ENCODE measurements around the gene MAPKAPK2.
"Not testable (repeated sequence)": the region's sequence is repeated elsewhere in the genome, so short reads cannot be mapped to it uniquely, and the experiment has no call there.

Gene MAPKAPK2

DNA sequence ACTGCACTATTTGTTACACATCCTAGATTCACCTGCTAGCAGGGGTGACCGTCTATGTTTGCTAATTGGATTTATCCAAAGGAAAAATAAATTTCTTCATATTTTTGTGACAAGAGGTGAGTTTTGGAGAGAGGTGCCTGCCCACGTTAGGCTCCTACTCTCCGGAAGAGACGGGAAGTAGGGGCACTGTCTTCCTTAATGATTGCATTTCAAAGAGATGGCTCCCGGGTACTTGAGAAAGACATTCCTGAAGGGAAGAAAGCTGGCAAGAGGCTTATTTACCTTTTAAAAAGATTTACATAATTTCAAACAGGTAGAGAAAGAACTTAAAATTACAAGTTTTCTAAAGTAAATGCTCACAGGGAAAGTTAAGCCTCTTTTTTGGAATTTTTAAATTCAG is 67.2 kb downstream of the MAPKAPK2 start:
- no peak for DNase-seq

- no peak for DNase-seq
These were observed 67.8 kb downstream of the MAPKAPK2 start for GRCh38 chr1:206752481-206752880.

DNA sequence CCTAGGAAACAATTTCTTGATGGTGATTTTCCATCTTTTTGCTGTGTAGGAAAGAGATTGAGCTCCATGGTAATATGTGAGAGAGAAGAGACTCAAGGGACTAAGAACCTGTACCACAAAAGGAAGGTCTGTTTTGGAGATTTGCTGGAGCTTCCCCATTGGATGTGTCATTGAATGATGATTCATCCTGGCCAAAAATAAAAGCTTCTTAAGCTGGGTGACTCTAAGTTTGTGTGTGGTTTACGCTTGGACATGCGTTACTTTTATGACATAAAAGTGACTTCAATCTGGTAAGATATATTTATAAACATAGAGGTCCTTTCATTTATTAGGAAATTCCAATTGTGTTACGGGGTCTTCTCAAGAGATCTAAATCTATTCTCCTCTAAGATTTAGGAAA is 68.4 kb downstream of the MAPKAPK2 start:
- DNase-seq, result no peak

DNA sequence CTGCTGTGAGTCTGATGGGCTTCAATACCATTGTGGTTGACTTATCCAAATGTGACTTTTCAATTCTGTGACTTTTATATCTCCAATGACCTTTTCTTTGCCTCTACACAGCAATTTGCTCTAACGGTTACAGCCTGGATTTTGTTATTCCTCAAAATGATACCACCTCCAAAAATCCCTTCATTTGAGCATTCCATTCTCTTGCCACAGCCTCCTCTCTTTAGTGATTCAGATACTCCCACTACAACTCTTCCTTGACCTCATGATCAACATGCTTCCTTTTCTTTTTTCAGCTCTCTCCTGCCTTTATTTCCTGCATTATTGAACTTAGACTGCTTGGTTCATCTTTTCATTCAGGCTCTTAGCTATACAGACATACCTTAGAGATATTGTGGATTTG is 69.3 kb downstream of the MAPKAPK2 start:
- DNase-seq, result no peak

GRCh38 chr1:206757524-206758266 is 73.0 kb downstream of the MAPKAPK2 start:
- no peak for DNase-seq

- no peak for DNase-seq
These were observed 75.9 kb downstream of the MAPKAPK2 start for GRCh38 chr1:206760590-206760989.

- no peak for DNase-seq
These were observed 76.6 kb downstream of the MAPKAPK2 start for GRCh38 chr1:206761159-206761768.

GRCh38 chr1:206762741-206763364 is 78.1 kb downstream of the MAPKAPK2 start:
- DNase-seq, result not testable (repeated sequence)

- not testable (repeated sequence) for DNase-seq
These were observed 81.1 kb downstream of the MAPKAPK2 start for GRCh38 chr1:206765771-206766170.

- no peak for DNase-seq
These were observed 81.6 kb downstream of the MAPKAPK2 start for GRCh38 chr1:206766251-206766856.

GRCh38 chr1:206768472-206769303 is 84.0 kb downstream of the MAPKAPK2 start:
- DNase-seq, result no peak

DNA sequence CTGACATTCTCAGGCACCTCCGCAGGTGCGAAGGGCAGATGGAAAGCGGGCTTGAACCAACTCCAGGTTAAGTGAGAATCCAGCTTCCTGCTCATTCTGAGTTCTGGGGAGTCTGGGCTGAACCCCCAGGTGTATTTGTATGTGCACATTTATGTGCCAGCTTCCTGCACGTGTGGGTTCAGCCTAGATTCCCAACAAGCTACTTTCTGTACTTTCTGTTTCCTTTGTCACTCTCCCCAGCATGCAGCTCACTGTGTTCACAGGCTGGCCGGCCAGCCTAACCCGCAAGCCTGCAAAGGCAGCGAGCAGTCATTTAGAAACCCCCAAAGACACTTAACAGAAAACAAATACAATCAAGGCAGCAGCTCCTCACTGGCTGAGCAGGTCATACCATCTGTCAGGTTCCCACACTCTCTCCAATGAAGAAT is 84.6 kb downstream of the MAPKAPK2 start:
- no peak for DNase-seq

GRCh38 chr1:206770531-206771337 is 86.0 kb downstream of the MAPKAPK2 start, which contains the start of gene IL19:
IL19 (plus strand) TSS chr1:206770773; CDS start chr1:206836663, 65,890 bp downstream.
- DNase-seq, result peak; percentile 18

- no peak for DNase-seq
These were observed 86.6 kb downstream of the MAPKAPK2 start for GRCh38 chr1:206771338-206771692.

DNA sequence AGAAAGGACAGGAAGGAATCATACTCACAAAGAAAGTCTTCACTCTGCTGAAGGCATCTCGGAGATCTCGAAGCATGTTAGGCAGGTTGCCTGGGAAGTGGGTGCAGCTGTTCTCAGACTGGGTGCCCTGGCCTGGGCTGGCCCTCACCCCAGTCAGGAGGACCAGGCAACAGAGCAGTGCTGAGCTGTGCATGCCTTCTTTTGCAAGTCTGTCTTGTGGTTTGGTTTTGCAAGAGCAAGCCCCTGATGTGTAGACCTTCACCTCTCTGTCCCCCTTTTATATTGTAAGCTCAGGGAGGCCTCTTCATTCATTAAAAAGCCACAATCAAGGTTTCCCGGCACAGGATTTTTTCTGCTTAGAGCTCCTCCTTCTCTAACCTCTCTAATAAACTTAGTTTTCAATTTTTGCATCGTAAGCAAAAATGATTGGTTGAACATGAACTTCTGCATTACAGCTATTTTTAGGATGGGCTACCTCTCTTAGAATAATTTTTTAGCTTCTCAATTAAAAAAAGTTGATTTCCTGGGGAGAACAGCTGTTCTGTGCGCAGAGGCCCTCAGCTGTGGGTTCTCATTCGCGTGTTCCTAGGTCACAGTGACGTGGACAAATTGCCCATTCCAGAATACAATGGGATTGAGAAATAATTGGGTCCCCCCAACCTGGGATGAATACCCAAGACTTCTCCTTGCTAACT is 87.7 kb downstream of the MAPKAPK2 start, which contains the start of gene IL10:
IL10 (minus strand) TSS at position 252 of the 695 bp plus-strand sequence; CDS start at position 193, 59 bp downstream.
- DNase-seq, result no peak

GRCh38 chr1:206774093-206774492 is 89.4 kb downstream of the MAPKAPK2 start:
- no peak for DNase-seq

GRCh38 chr1:206776229-206776628 is 91.5 kb downstream of the MAPKAPK2 start:
- DNase-seq, result no peak

DNA sequence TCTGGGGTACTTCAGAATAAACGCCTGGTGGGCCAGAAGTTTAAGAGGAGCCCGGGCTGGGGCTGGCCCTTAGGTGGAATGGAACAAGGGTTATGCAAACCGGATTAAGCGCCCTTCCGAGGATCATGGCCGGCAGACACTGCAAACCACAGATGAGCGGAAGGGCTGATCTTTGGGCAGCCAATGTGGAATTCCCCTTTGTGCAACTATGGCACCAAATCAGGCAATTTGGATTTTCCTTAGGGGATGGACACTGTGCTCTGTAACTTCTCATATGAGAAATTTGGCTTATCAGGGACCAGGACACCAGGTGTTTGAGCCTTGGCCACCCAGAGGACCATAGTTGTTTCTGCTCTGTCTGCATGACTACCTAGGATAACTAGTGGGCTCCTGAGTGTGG is 93.3 kb downstream of the MAPKAPK2 start:
- DNase-seq, result no peak

DNA sequence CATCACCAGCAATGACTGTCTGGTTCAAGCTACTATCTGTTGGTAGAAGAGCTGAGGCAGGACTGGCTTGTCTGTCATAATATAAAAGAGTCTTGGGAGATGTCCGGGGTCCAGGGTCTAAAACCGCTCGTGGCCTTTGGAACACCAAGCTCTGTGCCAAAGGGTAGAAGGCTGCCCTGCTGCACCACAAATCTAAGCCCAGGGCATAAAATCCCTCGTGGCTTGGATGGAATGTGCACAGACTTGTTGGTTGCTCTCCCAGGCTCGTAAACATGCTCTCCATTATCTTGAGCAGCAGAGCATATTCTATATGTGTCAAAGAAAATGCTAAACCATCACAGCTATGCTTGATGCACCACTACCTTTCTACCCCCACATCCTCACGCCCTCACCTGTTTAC is 94.2 kb downstream of the MAPKAPK2 start:
- DNase-seq, result not testable (repeated sequence)

- DNase-seq, result no peak
These were observed 94.9 kb downstream of the MAPKAPK2 start for GRCh38 chr1:206779638-206780037.

- no peak for DNase-seq
These were observed 97.7 kb downstream of the MAPKAPK2 start for GRCh38 chr1:206782448-206782847.

Data from NCI-H1436 (cell line).